ENCODE data around the gene UGT1A10.

The UGT1A10 gene

GRCh38 chr2:233686928-233687327 lies 50.7 kb downstream of the UGT1A10 start:
- no peak for TF ChIP-seq CTCF (IDR thresholded peaks at IDR 0.05)
- no peak for TF ChIP-seq ZFX (IDR thresholded peaks at IDR 0.05; ENCODE audit: borderline replicate concordance)

GRCh38 chr2:233688341-233688740 lies 52.1 kb downstream of the UGT1A10 start:
- TF ChIP-seq CTCF (IDR thresholded peaks at IDR 0.05): no peak
- TF ChIP-seq ZFX (IDR thresholded peaks at IDR 0.05; ENCODE audit: borderline replicate concordance): no peak
- no peak overlapping the region for H3K27ac ChIP-seq

More at GRCh38 chr2:233686928-233687327, 50.7 kb downstream of the UGT1A10 start:
- no peak overlapping the region for H3K27ac ChIP-seq

DNA sequence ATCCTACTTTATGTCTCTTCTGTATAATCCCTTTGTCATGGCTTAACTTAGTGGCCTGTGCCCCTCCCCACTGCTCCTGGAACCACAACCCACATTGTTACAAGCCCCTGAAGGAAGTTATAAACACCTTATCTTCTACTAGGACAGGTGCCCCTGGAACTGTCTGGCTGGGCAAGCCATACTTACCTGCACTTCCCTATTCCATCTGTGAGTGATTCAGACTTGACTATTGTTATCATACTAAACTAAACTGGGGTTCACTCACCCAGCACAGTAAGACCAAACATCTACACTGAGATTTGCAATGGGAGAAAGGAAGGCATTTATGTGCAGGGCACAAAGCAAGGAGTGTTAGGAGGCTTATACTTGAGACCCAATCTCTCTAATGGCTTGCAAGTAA lies 52.8 kb downstream of the UGT1A10 start:
- no peak overlapping the region for H3K27ac ChIP-seq
- TF ChIP-seq ZFX (IDR thresholded peaks at IDR 0.05; ENCODE audit: borderline replicate concordance) (no peak), CTCF (IDR thresholded peaks at IDR 0.05) (no peak)

DNA sequence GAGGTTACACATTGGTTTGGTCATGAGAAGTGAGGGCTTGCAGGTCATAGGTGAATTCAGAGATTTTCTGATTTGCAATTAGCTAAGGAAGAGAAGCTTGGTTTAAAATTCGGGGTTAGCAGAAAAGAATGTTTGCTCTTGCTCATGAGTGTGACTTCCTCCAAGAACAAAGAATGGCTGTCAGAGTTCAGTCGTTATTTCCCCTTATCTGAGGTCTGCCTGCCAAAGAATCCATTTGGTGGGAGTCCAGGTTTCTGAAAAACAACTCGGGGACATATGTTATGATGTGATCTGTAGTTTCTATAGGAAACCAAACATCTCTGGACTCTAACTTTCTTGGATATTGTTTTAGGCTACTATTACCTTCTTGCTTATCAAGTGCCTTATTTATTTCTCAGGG lies 53.3 kb downstream of the UGT1A10 start:
- TF ChIP-seq CTCF (IDR thresholded peaks at IDR 0.05) (no peak), ZFX (IDR thresholded peaks at IDR 0.05; ENCODE audit: borderline replicate concordance) (no peak)
- no peak overlapping the region for H3K27ac ChIP-seq

GRCh38 chr2:233690444-233690843 lies 54.2 kb downstream of the UGT1A10 start:
- TF ChIP-seq CTCF (IDR thresholded peaks at IDR 0.05) (no peak), ZFX (IDR thresholded peaks at IDR 0.05; ENCODE audit: borderline replicate concordance) (no peak)
- no peak overlapping the region for H3K27ac ChIP-seq

GRCh38 chr2:233691443-233692433 lies 55.5 kb downstream of the UGT1A10 start:
- H3K27ac ChIP-seq: no peak overlapping the region
- no peak for TF ChIP-seq CTCF (IDR thresholded peaks at IDR 0.05)
- no peak for TF ChIP-seq ZFX (IDR thresholded peaks at IDR 0.05; ENCODE audit: borderline replicate concordance)

DNA sequence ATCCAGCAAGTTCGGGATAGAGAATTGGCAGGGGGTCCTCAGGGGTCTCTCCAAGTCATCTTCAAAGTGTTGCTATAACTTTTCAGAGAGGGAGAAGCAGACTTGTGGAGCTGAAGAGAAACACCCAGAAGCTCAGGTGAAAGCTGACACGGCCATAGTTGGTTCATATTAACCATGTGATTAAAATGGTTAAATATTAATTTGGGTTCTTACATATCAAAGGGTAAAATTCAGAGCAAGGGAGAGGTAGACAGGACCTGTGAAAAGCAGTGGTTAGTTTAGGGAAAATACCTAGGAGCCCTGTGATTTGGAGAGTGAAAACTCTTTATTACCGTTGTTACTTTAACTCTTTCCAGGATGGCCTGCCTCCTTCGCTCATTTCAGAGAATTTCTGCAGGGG lies 56.4 kb downstream of the UGT1A10 start, which contains the start of gene UGT1A6:
TSS of gene UGT1A6 (plus strand) at position 243 of the 400 bp plus-strand sequence. CDS start at position 358, 115 bp downstream.
- TF ChIP-seq ZFX (IDR thresholded peaks at IDR 0.05; ENCODE audit: borderline replicate concordance) (no peak), CTCF (IDR thresholded peaks at IDR 0.05) (no peak)
- no peak within 1 kb of the TSS for H3K27ac ChIP-seq
